Stimulated activated CD4-positive, alpha-beta T cell treated with anti-CD3 and anti-CD28 coated beads, Interleukin-1b, Interleukin-23, amount 100 ng/mL, for 48 hours (primary cell): ENCODE results near the gene PTDSS2.
A peak's percentile ranks its signal among the peaks of the same experiment; 100 is the strongest.
"Not testable (repeated sequence)": the region's sequence is repeated elsewhere in the genome, so short reads cannot be mapped to it uniquely, and the experiment has no call there.

Source experiments
- DNase-seq: peaks from one replicate; pipeline ENCODE4 v3.0.0-alpha.2; 2020

The PTDSS2 gene

DNA sequence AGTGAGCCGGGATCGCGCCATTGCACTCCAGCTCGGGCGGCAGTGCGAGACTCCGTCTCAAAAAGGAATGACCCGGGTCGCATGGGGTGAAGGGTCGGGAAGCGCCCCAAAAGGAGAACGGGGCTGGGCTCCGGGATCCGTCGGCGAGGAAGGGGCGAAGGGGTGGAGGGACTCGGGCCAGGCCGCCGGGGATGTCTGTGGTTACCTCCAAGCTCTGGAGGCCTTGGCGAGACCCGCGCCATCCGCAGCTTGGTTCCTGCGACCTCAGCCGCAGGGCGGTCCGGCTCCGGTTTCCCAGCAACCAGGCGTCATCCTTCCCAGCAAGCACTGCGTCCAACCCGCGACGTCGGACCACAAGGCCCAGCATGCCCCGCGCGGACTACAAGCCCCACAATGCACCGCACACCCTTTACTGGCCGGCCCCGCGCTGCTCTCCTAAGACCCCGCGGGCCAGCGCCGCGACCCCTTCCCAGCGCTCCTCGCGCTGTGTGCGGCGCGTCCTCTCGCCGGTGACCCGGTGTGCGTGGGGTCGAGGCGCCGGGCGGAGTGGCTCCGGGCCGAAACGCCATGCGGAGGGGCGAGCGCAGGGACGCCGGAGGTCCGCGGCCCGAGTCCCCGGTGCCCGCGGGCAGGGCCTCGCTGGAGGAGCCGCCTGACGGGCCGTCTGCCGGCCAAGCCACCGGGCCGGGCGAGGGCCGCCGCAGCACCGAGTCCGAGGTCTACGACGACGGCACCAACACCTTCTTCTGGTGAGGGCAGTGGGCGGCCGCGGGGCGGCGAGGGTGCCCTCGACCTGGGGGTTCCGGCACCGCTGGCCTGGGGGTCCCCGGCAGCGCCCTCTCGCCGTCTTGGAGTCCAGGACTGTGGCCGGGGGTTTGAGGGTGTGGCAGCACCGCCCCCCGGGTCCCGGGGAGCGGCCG lies at the start of gene PTDSS2:
Gene PTDSS2, plus strand, starts transcription at position 391 of the 920 bp plus-strand sequence. Its CDS starts 177 bp downstream, at position 568.
- peak; percentile 95 for DNase-seq

DNA sequence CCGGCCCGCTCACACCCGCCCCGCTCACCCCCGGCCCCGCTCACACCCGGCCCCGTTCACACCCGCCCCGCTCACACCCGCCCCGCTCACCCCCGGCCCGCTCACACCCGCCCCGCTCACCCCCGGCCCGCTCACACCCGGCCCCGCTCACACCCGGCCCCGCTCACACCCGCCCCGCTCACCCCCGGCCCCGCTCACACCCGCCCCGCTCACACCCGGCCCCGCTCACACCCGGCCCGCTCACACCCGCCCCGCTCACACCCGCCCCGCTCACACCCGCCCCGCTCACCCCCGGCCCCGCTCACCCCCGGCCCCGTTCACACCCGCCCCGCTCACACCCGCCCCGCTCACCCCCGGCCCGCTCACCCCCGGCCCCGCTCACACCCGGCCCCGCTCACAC lies 48.9 kb upstream of the PTDSS2 start:
- not testable (repeated sequence) for DNase-seq

DNA sequence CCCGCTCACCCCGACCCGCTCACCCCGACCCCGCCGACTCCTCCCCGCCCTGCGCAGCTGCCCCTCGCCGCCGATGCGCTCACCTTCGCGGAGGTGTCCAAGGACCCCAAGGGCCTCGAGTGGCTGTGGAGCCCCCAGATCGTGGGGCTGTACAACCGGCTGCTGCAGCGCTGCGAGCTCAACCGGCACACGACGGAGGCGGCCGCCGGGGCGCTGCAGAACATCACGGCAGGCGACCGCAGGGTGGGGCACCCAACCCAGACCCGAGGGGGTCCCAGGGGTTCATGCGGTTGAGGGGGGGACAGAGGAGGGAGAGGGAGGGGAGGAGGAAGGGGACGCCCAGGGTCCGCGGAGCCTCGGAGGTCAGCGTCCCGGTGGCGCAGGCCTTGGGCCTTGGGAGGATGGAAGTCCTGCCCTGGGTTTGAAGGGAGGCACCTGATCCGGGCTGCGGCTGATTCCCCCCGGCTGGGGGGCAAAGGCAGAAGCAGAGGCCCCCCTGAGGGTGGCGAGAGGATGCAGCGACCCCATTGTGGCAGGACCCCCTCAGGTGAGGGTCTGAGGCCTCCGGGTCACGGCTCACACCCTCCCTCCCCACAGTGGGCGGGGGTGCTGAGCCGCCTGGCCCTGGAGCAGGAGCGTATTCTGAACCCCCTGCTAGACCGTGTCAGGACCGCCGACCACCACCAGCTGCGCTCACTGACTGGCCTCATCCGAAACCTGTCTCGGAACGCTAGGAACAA lies 46.9 kb upstream of the PTDSS2 start:
- no peak for DNase-seq

DNA sequence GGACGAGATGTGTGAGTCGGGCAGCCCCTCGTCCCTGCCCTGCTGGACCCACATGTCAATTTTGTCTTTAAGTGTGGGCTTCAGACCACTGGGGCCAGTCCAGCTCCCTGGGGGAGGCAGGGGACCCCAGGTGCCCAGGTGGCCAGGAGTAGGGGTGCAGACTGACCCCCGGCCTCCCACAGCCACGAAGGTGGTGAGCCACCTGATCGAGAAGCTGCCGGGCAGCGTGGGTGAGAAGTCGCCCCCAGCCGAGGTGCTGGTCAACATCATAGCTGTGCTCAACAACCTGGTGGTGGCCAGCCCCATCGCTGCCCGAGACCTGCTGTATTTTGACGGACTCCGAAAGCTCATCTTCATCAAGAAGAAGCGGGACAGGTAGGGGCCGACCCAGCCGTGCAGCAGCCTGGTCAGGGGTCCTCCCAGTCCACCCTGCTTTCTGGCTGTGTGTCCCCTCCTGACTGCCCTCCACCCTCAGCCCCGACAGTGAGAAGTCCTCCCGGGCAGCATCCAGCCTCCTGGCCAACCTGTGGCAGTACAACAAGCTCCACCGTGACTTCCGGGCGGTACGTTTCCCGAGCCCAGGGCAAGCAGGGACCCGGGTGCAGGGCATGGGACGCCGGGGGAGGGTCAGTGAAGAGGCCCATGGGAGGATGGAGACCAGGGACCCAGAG lies 46.2 kb upstream of the PTDSS2 start:
- DNase-seq = no peak

DNA sequence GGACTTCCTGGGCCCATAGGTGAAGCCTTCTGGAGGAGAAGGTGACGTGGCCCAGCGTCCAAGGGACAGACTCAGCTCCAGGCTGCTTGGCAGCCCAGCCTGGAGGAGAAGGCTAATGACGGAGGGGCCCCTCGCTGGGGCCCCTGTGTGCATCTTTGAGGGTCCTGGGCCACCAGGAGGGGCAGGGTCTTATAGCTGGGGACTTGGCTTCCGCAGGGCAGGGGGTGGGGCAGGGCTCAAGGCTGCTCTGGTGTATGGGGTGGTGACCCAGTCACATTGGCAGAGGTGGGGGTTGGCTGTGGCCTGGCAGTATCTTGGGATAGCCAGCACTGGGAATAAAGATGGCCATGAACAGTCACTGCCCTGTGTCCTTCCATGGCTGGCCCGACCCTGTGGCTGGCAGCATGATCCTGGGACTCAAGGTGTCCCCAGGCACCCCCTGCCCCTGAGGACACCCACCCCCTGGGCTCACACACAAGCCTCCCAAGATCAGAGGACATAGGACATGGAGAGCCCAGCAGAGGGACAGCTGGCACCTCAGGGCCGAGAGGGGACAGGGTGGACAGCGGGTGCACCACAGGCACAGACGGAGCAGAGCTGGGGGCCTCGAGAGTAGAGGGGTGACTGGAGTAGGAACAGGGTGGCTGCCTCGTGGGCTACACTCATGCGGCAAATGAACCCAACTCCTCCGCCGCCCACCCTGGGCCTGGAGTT lies 45.4 kb upstream of the PTDSS2 start:
- DNase-seq = no peak

DNA sequence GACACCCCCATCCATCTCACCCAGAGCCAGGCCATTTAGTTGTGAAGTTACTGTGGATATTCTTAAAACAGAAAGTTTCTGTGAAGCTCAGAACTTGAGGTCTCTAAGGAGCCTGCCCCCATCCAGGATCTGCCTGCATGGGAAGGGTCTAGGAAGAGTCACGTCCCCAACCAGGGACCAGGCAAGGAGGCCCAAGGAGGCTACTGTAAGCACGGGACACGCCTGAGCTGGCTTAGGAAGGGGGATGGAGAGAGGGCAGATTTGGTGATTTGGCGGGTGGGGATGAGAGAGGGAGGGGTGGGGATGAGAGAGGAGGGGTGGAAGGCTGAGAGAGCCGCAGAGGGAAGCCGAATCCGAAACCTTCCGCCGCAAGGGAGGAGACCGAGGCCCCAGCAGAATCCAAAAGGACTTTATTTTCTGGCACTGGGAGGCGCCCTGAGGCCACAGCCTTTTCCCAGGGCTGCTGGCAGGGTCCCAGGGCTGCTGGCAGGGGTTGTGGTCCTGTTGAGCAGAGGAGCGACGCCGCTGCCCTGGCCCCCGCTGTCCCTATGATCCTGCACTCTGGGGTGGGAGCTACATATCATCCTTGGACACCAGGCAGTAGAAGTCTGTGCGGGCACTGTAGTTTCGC lies 44.6 kb upstream of the PTDSS2 start:
- DNase-seq = no peak

DNA sequence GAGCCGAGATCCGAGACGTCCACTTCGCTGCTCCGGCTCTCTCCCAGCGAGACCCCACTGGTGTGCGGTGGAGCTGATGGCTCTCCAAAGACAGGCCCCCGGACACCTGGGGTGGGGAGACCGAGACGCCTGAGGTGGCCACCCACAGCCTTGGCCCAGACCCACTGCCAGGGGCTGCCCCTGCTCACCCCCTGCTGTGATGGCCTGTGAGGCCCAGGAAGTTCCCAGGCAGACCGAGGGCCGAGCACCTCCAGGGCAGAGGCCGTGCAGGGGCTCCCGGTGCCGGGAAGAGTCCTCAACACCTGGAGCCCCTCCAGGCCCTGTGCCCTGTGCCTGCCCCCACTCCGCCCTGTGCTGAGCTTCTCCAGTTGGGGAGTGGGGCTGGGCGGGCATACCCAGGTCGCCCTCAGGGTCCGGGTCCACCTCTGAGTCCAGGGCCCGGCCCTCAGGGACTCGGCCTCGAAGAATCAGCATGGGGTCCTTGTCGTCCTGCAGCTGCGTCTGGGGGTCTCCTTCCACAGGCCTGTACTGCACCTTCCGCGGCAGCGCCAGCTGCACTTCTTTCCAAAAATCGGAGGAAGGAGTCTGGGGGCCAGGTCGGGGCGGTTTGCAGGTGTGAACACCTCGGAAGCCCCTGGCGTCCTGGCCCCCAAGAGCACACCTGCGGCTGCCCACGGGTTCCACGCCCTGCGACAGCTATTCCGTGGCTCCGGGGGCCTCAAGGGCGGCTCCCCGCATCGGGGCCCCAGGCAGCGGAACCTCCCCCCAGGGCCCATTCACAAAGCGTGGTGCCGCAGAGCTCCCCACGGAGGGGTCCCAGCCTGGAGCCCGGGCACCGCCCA lies 43.9 kb upstream of the PTDSS2 start:
- DNase-seq = no peak

DNA sequence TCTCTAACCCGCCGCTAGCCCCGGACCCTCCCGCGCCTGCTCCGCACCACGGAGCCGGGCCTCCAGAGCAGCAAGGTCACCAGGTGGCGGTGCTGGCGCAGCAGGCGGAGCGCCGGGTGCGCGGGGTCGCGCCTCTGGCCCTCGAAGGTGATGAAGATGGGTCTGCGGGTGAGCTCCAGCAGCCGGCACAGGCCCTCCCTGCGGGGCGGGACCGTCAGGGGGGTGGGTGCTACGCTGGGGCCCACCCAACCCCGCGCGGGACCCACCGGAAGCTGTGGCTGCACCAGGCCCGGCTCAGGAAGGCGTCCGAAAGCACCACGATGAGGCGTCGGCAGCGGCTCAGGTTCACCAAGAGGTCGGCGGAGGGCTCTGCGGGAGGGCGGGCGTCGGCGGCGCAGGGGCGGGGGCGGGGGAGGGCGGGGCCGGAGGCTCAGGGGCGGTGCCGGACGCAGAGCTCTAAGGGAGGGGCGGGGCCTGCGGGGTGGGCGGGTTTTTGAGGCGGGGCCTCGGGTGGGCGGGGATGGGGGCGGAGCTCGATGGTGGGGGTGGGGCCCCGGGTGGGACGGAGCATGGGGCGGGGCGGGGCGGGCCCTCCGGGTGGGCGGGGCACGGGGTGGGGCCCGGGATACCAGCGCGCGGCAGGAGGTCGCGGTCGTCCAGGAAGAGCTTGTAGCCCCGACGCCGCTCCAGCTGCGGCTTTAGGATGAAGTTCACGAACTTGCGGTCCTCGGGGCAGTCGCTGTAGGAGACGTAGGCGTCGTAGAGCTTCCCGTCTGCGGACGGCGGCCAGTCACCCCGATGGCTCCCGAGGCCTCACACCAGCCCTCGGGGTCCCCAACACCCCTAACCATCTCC lies 43.1 kb upstream of the PTDSS2 start:
- peak; percentile 90 for DNase-seq

DNA sequence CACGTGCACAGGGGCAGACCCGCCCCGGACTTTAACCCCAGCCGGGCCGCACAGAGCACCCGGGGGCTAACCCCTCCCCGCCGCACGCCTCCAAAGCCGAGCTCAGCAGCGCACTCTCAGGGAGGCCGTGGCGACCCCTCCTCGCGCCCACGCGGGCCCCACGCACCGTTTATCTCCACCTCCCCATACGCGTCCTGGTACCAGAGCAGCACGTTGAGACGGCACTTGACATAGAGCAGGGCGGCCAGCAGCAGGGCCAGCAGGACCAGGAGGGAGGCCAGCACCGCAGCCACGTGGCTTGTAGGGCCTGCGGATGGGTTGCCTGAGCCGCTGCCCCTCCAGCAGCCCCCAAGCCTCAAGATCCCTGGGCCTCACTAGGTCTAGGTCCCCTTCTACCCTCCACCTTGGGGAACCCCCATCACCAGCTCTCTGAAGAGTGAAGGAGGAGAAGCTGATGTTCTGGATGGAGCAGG lies 42.4 kb upstream of the PTDSS2 start:
- DNase-seq = no peak

DNA sequence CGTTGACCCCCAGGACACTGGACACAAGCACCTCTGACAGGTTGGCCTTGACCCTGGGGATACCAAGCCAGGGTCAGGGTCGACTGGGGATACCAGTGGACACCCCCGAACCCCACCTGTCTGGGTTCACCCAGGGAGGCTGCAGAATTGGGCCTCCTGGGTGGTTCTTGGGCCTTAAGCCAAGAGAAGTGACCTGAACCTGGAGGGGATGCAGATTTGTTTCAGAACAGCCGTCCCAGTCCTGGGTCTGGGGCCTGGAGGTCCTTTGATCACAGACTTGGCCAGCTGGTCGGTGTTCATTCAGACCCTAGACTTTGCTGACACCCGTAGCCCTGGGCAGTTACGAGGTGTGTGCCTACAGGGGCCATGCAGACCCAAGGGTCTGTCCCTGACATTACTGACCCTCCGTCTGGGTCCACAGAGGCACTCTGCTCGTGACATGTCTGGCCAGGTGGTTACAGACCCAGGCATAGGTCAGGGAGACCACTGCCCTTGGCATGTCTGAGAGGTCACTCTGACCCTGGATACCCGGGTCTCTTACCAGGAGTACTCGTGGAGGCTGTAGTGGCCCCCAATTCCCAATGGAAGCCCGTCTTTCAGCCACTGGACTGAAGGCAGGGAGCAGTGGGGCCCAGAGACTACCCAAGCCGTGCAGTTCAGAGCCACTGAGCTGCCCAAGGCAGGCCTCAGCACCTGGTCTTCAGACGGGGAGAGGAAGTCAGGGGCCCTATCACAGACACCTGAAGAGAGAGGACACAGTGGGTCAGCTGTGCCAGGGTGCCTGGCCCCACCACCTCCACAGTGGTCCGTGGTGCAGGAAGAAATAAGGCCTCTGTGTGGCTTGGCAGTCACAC lies 41.7 kb upstream of the PTDSS2 start:
- no peak for DNase-seq

DNA sequence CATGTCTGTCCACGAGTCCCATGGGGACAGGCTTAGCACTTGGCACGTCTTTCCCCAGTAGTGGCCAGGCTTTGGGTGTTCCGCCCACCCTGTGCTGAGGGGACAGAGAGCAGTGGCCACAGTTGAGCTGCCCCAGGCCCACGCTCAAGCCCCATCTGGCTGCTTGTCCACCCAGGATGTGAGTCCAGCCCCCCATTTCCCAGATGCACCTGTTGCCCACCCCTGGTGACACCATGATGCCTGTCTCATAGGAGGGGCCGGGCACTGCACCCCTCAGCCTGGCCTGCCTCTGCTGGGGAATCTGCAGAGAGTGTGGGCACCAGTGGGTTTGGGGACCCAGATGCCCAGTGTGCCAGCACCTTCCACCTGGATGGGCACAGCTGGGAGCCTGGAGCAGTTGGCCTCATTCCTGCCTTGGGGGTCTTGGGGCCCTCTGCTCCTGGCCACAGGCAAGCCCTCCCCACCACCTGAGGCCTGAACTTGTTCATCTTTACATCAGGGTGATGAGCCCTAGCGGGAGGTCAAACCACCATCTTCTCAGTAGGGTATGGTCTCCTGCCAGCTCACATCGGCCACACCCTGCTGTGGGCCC lies 41.0 kb upstream of the PTDSS2 start:
- DNase-seq = no peak

DNA sequence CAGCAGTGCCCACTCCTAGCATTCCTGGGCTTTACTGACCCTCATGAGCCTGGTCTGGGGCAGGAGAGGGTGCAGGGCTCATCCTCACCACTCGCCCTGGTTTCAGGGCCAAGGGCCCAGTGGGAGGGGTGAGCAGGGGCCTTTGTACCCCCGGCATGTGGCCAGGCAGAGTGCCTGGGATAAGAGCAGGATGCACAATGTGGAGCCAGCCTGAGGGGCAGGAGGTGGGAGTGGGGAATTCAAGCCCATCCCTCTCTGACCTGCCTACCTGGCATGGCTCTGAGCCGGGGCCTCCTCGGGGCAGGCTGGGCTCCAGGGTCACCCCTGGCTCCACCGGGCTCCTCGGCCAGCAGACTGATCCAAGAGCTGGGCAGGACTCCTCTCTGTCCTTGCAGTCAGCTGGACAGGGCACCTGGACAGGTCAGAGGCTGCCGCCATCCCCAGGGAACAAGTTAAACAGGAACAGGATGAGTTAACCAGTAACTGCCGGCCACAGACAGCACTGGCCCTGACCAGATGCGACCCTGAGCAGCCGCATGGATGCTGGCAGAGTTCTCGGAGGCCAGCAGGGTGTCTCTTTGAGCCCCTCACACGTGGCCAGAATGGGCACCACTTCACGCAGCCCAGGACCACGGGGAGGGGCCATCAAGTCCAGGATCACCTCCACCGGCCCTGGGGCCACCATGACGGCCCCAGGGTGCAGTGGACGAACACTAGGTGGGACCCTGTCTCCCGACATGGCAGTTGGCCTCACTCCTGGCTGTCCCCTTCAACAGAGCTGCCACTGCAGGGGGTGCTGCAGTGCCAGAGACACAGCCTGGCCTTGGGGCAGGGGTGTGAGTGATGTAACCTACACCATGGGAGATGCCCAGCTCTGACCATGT lies 40.2 kb upstream of the PTDSS2 start:
- no peak for DNase-seq

DNA sequence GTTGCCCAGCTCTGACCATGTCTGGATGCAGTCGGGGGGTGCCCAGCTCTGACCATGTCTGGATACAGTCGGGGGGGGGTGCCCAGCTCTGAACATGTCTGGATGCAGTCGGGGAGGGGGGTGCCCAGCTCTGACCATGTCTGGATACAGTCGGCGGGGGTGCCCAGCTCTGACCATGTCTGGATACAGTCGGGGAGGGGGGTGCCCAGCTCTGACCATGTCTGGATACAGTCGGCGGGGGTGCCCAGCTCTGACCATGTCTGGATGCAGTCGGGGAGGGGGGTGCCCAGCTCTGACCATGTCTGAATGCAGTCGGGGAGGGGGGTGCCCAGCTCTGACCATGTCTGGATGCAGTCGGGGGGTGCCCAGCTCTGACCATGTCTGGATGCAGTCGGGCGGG lies 39.4 kb upstream of the PTDSS2 start:
- not testable (repeated sequence) for DNase-seq

DNA sequence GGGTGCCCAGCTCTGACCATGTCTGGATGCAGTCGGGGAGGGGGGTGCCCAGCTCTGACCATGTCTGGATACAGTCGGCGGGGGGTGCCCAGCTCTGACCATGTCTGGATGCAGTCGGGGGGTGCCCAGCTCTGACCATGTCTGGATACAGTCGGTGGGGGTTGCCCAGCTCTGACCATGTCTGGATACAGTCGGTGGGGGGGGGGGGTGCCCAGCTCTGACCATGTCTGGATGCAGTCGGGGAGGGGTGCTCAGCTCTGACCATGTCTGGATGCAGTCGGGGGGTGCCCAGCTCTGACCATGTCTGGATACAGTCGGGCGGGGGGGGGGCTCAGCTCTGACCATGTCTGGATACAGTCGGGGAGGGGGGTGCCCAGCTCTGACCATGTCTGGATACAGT lies 38.6 kb upstream of the PTDSS2 start:
- not testable (repeated sequence) for DNase-seq

DNA sequence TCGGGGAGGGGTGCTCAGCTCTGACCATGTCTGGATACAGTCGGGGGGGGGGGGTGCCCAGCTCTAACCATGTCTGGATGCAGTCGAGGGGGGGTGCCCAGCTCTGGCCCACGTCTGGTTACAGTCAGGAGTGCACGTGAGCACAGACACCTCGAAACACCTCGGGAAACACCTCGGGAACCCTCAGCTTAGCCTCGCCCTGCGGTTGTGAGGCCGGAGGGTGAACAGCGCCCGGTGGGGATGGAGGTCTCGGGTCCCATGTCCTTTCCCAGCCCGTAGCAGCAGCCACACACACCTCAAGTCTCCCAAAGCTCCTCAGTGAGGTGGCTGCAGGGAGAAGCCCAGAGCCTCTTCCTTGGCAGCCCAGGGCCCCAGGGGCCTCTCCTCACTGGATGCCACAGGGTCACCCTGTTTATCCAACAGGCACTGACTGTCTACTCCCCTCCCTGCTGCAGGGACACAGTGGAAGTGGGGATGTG lies 37.4 kb upstream of the PTDSS2 start:
- no peak for DNase-seq

DNA sequence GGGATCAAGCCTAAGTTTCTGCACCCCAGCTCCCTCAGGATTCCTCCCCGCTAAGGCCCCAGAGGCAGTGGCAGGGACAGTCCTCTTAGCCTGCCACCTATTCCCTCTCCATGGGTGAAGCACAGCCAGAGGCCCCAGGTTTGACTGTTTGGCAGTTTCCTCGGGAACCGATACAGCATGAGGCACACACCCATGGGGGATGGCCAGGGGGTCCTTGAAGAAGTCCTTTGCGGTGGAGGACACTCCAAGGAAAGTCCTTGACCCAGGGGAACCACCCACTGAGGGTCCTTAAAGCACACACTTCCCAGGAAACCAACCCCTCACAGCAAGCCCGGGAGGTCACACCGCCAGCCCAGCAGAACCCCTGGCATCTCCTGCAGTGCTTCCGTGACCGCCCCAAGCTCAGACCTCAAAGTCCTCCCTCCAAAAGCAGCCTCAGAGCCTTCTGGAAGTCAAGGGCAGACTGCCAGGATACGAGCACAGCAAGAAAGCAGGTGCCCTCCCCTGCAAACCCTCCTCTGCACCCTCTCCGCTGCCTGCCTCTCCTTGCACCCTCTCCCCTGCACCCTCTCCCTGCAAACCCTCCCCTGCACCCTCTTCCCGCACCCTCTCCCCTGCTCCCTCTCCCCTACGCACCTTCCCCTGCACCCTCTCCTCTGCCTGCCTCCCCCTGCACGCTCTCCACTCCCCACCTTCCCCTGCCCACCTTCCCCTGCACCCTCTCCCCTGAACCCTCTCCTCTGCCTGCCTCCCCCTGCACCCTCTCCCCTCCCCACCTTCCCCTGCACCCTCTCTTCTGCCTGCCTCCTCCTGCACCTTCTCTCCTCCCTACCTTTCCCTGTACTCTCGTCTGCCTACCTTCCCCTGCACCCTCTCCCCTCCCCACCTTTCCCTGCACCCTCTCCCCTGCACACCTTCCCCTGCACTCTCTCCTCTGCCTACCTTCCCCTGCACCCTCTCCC lies 36.7 kb upstream of the PTDSS2 start:
- DNase-seq = no peak
